Glutamatergic neuron (in vitro differentiated cells): Measurements from ENCODE around the gene HNRNPH2. TPM values are rescaled to one million over a fixed set of nuclear protein-coding genes. Genes with fewer than 3 reads are reported as not detected.
A peak's percentile ranks its signal among the peaks of the same experiment; 100 is the strongest.

Experiments used
- DNase-seq: peaks from one replicate; pipeline ENCODE4 v3.0.0; 2022
- H3K27ac Mint-ChIP-seq: one replicate; pipeline ENCODE4 v1.8.0; 2020; ENCODE audit warnings: mild to moderate bottlenecking, mixed read lengths, inconsistent platforms; ENCODE audit not compliant: unreplicated experiment
- H3K27me3 Mint-ChIP-seq: one replicate; pipeline ENCODE4 v1.8.0; 2020; ENCODE audit warnings: mild to moderate bottlenecking, moderate library complexity, mixed read lengths, inconsistent platforms; ENCODE audit not compliant: unreplicated experiment
- H3K36me3 Mint-ChIP-seq: one replicate; pipeline ENCODE4 v1.8.0; 2020; ENCODE audit warnings: mild to moderate bottlenecking, mixed read lengths, inconsistent platforms; ENCODE audit not compliant: unreplicated experiment
- H3K4me1 Mint-ChIP-seq: one replicate; pipeline ENCODE4 v1.8.0; 2020; ENCODE audit warnings: mild to moderate bottlenecking, low read depth, mixed read lengths, inconsistent platforms; ENCODE audit not compliant: unreplicated experiment
- H3K4me3 Mint-ChIP-seq: one replicate; pipeline ENCODE4 v1.8.0; 2020; ENCODE audit warnings: mild to moderate bottlenecking, mixed read lengths, inconsistent platforms; ENCODE audit not compliant: unreplicated experiment
- H3K9me3 Mint-ChIP-seq: one replicate; pipeline ENCODE4 v1.8.0; 2020; ENCODE audit warnings: mild to moderate bottlenecking, moderate library complexity, mixed read lengths, inconsistent platforms; ENCODE audit not compliant: unreplicated experiment
- total RNA-seq: library from RNA; stranded (reverse); fragmentation: NEBNext Ultra II Directional; extraction: Animal tissue kit (Norgen Biotek cat#: 25700); gene quantifications from one replicate; pipeline ENCODE4 v1.2.1, GENCODE V29; 2021; ENCODE audit not compliant: unreplicated experiment
- TF ChIP-seq, protein P1 (sequence below): fragments of 200-600 bp; sonication (generic); IDR thresholded peaks from one replicate; pipeline ENCODE4 v1.5.0; 2021; ENCODE audit not compliant: partially characterized antibody, unreplicated experiment

The HNRNPH2 gene
- total RNA-seq, 1 donor from 2014 or later, result 67.7 TPM

DNA sequence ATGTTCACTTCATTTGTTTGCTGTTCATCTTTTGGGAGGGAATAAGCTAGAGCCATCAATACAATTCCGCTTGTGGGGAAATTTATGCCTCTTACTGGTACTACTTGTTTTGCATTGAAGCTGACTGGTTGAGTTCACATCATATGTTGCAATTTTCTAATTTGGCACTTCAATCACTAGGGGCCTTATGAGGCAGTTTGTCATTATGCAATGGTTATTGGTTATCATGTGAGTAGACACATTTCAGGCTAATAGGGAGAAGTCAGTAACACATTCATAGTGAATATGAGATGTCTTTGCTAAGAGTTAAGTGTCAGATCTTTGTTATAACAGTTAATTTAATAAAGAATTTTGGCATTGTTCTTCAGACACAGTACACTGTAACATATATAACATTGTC is 12.2 kb upstream of the HNRNPH2 start:
- TF ChIP-seq, protein P1, sequence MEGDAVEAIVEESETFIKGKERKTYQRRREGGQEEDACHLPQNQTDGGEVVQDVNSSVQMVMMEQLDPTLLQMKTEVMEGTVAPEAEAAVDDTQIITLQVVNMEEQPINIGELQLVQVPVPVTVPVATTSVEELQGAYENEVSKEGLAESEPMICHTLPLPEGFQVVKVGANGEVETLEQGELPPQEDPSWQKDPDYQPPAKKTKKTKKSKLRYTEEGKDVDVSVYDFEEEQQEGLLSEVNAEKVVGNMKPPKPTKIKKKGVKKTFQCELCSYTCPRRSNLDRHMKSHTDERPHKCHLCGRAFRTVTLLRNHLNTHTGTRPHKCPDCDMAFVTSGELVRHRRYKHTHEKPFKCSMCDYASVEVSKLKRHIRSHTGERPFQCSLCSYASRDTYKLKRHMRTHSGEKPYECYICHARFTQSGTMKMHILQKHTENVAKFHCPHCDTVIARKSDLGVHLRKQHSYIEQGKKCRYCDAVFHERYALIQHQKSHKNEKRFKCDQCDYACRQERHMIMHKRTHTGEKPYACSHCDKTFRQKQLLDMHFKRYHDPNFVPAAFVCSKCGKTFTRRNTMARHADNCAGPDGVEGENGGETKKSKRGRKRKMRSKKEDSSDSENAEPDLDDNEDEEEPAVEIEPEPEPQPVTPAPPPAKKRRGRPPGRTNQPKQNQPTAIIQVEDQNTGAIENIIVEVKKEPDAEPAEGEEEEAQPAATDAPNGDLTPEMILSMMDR, result no peak
- Mint-ChIP-seq H3K27me3 (peaks cover 2% of the 10 kb centered on the region), H3K4me1 (no peaks in the 10 kb centered on the region), H3K4me3 (no peak overlapping the region), H3K27ac (no peak overlapping the region), H3K9me3 (no peaks in the 10 kb centered on the region), H3K36me3 (no peaks in the 10 kb centered on the region)
- DNase-seq, result no peak

DNA sequence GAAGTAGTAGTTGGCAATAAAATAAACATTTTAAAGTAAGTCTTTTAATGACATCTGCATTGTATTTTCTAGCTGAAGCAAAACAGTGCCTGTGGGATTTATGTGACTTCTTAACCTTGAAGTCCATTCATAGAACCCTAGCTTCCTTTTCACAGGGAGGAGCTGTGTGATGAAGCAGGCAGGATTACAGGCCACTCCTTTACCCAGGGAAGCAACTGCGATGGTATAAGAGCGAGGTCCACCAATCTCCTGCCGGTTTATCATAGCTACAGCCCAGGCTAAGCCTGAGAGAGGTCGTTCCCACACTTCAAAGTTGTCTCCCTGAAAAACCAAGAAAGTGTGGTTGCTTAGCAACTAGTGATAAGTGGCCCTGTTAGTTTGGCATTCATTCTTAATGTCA is 10.2 kb upstream of the HNRNPH2 start:
- no peak for DNase-seq
- H3K27me3 Mint-ChIP-seq, result no peaks in the 10 kb centered on the region

DNA sequence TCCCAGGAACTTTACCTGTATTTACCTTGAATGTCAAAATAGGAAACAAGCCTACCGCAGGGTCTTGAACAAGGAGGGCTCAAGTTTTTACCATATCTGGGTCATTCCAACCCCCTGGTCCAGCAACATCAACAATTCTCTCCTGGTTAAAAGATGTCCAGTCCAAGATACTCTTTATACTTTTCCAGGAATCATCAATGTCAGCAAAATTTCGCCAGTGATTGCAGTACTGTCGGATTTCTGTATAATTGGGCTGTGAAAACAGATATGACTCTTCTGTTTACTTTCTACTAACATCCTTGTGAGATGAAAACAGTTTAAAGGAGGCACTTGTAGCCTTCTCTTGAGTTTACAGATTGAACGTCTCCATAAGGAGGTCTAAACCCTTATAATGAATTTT is 9.3 kb upstream of the HNRNPH2 start:
- Mint-ChIP-seq H3K4me1 (no peaks in the 10 kb centered on the region), H3K4me3 (no peak overlapping the region), H3K27ac (no peak overlapping the region), H3K27me3 (no peaks in the 10 kb centered on the region), H3K9me3 (no peaks in the 10 kb centered on the region), H3K36me3 (no peaks in the 10 kb centered on the region)
- TF ChIP-seq, protein P1, result no peak
- no peak for DNase-seq

More for the DNA sequence above, 10.2 kb upstream of the HNRNPH2 start:
- no peaks in the 10 kb centered on the region for H3K9me3 Mint-ChIP-seq
- H3K4me1 Mint-ChIP-seq, result no peaks in the 10 kb centered on the region
- H3K27ac Mint-ChIP-seq, result no peak overlapping the region
- H3K36me3 Mint-ChIP-seq, result no peaks in the 10 kb centered on the region
- TF ChIP-seq, protein P1, result no peak
- no peak overlapping the region for H3K4me3 Mint-ChIP-seq

DNA sequence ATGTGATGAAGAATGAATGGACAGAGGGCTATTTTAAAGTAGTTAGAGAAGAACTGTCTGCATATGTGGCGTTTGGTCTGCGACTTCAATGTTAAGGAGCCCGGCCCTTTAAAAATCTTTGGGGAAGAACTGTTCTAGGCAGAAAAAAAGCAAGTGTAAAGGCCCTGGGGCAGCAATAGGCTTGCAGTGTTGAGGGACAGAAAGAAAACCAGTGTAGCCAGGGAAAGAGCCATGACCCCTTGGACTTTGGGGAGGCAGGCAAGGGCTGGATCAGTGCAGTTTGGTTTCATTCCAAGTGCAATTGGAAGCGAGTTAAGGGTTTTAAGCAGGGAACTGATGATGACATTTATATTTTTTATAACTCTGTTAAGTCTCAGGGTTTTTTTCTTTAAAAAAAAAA is 8.2 kb upstream of the HNRNPH2 start:
- no peaks in the 10 kb centered on the region for H3K4me1 Mint-ChIP-seq
- H3K9me3 Mint-ChIP-seq, result no peaks in the 10 kb centered on the region
- no peaks in the 10 kb centered on the region for H3K27me3 Mint-ChIP-seq
- H3K36me3 Mint-ChIP-seq, result no peaks in the 10 kb centered on the region
- TF ChIP-seq, protein P1, result no peak
- no peak overlapping the region for H3K4me3 Mint-ChIP-seq
- H3K27ac Mint-ChIP-seq, result no peak overlapping the region
- no peak for DNase-seq

DNA sequence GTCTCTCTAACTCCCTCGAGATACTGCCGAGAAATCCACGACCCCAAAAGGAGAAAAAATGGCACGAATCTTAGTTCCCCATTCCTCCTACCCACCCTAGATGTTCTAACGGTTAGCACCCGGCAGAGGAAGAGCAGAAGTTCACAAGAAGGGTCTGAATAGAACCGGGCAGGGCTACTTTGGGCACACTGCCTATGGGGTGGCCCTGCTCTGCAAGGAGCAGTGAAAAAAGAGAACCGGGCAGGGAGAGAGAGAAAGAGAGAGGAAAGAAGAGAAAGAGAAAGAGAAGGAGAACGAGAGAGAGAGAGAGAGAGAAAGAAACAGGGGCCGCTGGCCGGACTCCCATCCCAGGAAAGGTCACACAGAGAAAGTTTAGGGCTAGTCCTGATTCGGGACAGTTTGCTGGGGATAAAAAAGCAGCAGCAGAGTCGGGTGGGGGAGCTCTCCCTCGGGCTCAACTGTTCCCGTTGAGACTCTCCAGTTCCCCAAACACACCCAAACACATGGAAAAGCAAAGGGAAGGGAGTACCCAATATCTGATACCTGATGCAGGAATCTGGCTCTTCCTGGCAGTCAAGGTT is 765 bp upstream of the HNRNPH2 start:
- Mint-ChIP-seq H3K36me3 (no peaks in the 10 kb centered on the region), H3K27me3 (peaks cover 4% of the 10 kb centered on the region), H3K27ac (peak overlapping the region; percentile 98), H3K9me3 (peaks cover 7% of the 10 kb centered on the region), H3K4me3 (peak overlapping the region; percentile 95), H3K4me1 (peaks cover 7% of the 10 kb centered on the region)
- no peak for DNase-seq
- TF ChIP-seq, protein P1, result no peak
